MCF 10A (cell line): ENCODE results near the gene GXYLT2. TPM values are rescaled to one million over a fixed set of nuclear protein-coding genes. Genes with fewer than 3 reads are reported as not detected.

ENCODE experiments used
- BruUV-seq: library from RNA; stranded (reverse); fragments of 400-500 nt; replicated peaks from 2 replicates; lab custom pipeline; 2021; lab: Mats Ljungman, UMichigan
- CTCF ChIA-PET: fragments of 300-600 bp; sonication (Branson Sonifier 250); formaldehyde crosslinking; extraction: SDS; loops from one replicate; lab custom pipeline; 2021; ENCODE audit warnings: antibody characterized with exemption, inconsistent platforms; lab: Yijun Ruan, JAX
- POLR2A ChIA-PET: fragments of 300-600, 350-650 bp; sonication (Branson Sonifier 250); formaldehyde crosslinking; extraction: SDS; loops from one replicate; lab custom pipeline; 2020; ENCODE audit warnings: antibody characterized with exemption, inconsistent platforms; lab: Yijun Ruan, JAX
- DNase-seq: peaks from one replicate; pipeline ENCODE4 v3.0.0-alpha.2; 2018; ENCODE audit not compliant: unreplicated experiment
- H3K27ac Mint-ChIP-seq: one replicate; pipeline ENCODE4 v1.8.0; 2022; ENCODE audit warnings: mild to moderate bottlenecking, low read depth, mixed read lengths; ENCODE audit not compliant: unreplicated experiment
- H3K27me3 Mint-ChIP-seq: one replicate; pipeline ENCODE4 v1.8.0; 2022; ENCODE audit warnings: mixed read lengths; ENCODE audit not compliant: insufficient read depth, unreplicated experiment
- H3K36me3 Mint-ChIP-seq: one replicate; pipeline ENCODE4 v1.8.0; 2022; ENCODE audit warnings: mild to moderate bottlenecking, moderate library complexity, mixed read lengths; ENCODE audit not compliant: insufficient read depth, unreplicated experiment
- H3K4me1 Mint-ChIP-seq: one replicate; pipeline ENCODE4 v1.8.0; 2022; ENCODE audit warnings: mixed read lengths; ENCODE audit not compliant: insufficient read depth, unreplicated experiment
- H3K4me3 Mint-ChIP-seq: one replicate; pipeline ENCODE4 v1.8.0; 2022; ENCODE audit warnings: mild to moderate bottlenecking, moderate library complexity, mixed read lengths; ENCODE audit not compliant: unreplicated experiment
- H3K9me3 Mint-ChIP-seq: one replicate; pipeline ENCODE4 v1.8.0; 2022; ENCODE audit warnings: mixed read lengths; ENCODE audit not compliant: unreplicated experiment
- CTCF ChIP-seq: fragments of 200-600 bp; IDR thresholded peaks from one replicate; pipeline ENCODE4 v1.8.0; 2022; ENCODE audit warnings: antibody characterized with exemption, mild to moderate bottlenecking; ENCODE audit not compliant: unreplicated experiment
- intact Hi-C: fragments of 100-400 bp; cut with micrococcal nuclease; formaldehyde crosslinking; loops from 2 replicates; pipeline ENCODE4 v1.14.1; 2022
- total RNA-seq: library from RNA; stranded (reverse); gene quantifications from 2 replicates; pipeline ENCODE4 v1.2.3, GENCODE V29; 2022

Gene GXYLT2
- total RNA-seq, 1 experiment from 2014 or later, result 3.9 TPM

DNA sequence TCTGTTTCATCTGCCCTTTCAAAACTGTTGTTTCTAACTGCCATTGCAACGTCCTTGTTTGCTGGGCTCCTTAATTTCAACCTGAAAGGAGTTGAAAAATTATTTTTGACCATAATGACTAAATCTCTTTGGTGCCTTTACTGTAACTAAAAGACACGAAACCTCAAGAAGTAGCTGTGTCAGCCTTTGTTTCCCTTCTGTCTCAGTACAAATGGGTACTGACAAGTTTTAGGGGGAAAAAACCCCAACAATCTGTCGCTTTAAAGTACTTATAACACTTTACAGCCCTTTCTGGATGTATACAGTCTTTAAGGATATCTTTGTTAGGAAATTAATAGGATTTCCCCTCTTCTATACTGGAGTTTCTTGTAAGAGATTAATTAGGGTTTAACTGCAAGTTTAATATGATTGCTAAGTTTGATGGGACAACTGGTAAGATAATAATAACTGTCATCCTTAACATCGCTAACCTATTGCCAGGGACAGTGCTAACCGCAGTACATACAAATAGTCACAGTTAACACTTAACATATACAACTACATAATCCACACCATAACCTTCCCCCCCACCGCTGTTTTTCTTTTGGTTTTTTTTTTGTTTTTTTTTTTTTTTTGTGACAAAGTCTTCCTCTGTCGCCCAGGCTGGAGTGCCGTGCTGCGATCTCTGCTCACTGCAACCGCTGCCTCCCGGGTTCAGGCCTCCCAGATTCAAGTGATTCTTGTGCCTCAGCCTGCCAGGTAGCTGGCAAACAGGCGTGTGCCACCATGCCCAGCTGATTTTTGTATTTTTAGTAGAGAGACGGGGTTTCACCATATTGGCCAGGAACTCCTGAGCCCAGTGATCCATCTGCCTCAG is 1.7 kb downstream of the GXYLT2 start:
- BruUV-seq, result no TSS peak
- DNase-seq, result no peak
- Mint-ChIP-seq H3K36me3 (no peaks in the 10 kb centered on the region), H3K9me3 (no peaks in the 10 kb centered on the region), H3K27ac (no peak overlapping the region), H3K4me1 (peaks cover 47% of the 10 kb centered on the region), H3K4me3 (peak overlapping the region; percentile 79), H3K27me3 (no peaks in the 10 kb centered on the region)
- ChIA-PET POLR2A (interaction anchor here (1.0 to 2.6 kb wide), 5 partner anchors 13 to 167 kb away, joined by 3 to 17 read pairs (median 3); no protein-coding TSS in a partner anchor), CTCF (interaction anchor here (0.5 to 4.3 kb wide), 6 partner anchors 39 to 166 kb away, joined by 3 to 35 read pairs (median 3); partner anchors contain the start of gene SHQ1)
- intact Hi-C loops, result loop anchor here (5.0 kb wide), 1 partner anchor 108 kb away; the partner anchor contains the start of gene PPP4R2
- TF ChIP-seq CTCF, result no peak

- H3K4me3 Mint-ChIP-seq, result peak overlapping the region; percentile 44
- no peaks in the 10 kb centered on the region for H3K9me3 Mint-ChIP-seq
- peak; percentile 5 for DNase-seq
- TF ChIP-seq CTCF, result no peak
- ChIA-PET POLR2A (interaction anchor here (1.3 to 1.6 kb wide), 2 partner anchors 15 to 167 kb away, joined by 3 read pairs; no protein-coding TSS in a partner anchor), CTCF (interaction anchor here (0.7 to 4.3 kb wide), 3 partner anchors 40 to 165 kb away, joined by 3 to 35 read pairs (median 4); partner anchors contain the start of gene SHQ1)
- H3K4me1 Mint-ChIP-seq, result peaks cover 47% of the 10 kb centered on the region
- H3K27ac Mint-ChIP-seq, result peak overlapping the region; percentile 77
- intact Hi-C loops, result no loop called here
- no peaks in the 10 kb centered on the region for H3K27me3 Mint-ChIP-seq
- no TSS peak for BruUV-seq
- no peaks in the 10 kb centered on the region for H3K36me3 Mint-ChIP-seq
Observed at GRCh38 chr3:72890166-72890925, 2.5 kb downstream of the GXYLT2 start.

DNA sequence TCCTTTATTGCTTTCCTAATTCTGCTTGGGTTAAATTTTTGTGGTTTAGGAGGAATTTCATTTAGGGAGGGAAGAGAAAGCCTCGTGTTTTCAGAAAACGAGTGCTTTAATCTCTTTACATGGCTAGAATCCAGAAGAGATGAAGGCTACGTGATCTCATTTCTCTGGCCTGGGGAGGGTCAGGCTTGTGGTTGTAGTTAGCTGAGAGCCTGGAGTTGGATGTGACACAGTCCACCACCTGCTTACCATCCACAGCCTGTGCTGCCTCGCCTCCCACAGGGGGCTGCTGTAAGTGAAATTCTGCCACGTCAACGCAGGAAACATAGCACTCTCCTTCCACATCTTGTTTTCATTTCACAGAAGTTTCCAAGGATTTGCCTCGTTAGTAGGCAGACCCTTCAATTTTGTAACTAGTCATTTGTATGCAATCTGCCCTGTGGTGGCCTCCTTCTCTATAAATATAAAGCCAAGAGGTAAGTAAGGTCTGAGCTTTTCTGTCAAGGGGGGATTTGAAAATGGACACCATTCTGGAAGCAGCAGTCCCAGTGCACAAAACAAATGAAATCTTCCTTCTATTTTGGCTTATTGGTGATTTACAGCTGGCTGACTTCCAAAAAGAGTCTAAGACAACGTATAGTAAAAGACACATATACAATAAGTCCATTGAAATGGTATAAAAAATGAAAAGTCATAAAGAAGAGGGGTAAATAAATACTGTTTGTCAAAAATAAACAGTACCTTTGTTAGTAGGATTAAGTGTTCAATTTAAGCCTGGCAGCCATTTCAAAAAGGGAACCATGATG is 3.4 kb downstream of the GXYLT2 start:
- no peaks in the 10 kb centered on the region for H3K27me3 Mint-ChIP-seq
- peak; percentile 62 for DNase-seq
- peaks cover 47% of the 10 kb centered on the region for H3K4me1 Mint-ChIP-seq

More for the DNA sequence above, 3.4 kb downstream of the GXYLT2 start:
- Mint-ChIP-seq H3K4me3 (peak overlapping the region; percentile 44), H3K9me3 (no peaks in the 10 kb centered on the region), H3K27ac (peak overlapping the region; percentile 77), H3K36me3 (no peaks in the 10 kb centered on the region)
- ChIA-PET POLR2A (interaction anchor here (0.6 to 2.1 kb wide), 7 partner anchors 12 to 622 kb away, joined by 3 to 9 read pairs (median 3); partner anchors contain the start of genes PPP4R2 and SHQ1), CTCF (interaction anchor here (0.6 to 1.0 kb wide), 6 partner anchors 15 to 165 kb away, joined by 3 to 6 read pairs (median 4); no protein-coding TSS in a partner anchor)
- TF ChIP-seq CTCF, result no peak
- intact Hi-C loops, result no loop called here
- BruUV-seq, result no TSS peak
